Smooth muscle cell (in vitro differentiated cells): Measurements from ENCODE around the gene C1QTNF7. TPM values are rescaled to one million over a fixed set of nuclear protein-coding genes. Genes with fewer than 3 reads are reported as not detected.

Experiments
- DNase-seq: peaks from one replicate; lab custom pipeline; 2025; ENCODE audit not compliant: unreplicated experiment; lab: John Stamatoyannopoulos, UW
- H2AFZ ChIP-seq: fragments of 200-600 bp; sonication (generic); 2 replicates; pipeline ENCODE4 v1.6.0; 2016; ENCODE audit warnings: antibody characterized with exemption, low read depth, mild to moderate bottlenecking
- H3F3A ChIP-seq: fragments of 200-600 bp; sonication (generic); 2 replicates; pipeline ENCODE4 v1.6.0; 2017; ENCODE audit warnings: antibody characterized with exemption, low read depth
- H3K27ac ChIP-seq: fragments of 200-600 bp; sonication (generic); 2 replicates; pipeline ENCODE4 v1.5.1; 2016; ENCODE audit warnings: low read depth, mild to moderate bottlenecking
- H3K27me3 ChIP-seq: fragments of 200-600 bp; sonication (generic); 2 replicates; pipeline ENCODE4 v1.6.1; 2016; ENCODE audit warnings: low read depth, mild to moderate bottlenecking
- H3K36me3 ChIP-seq: fragments of 200-600 bp; sonication (generic); 2 replicates; pipeline ENCODE4 v1.5.1; 2016; ENCODE audit warnings: low read depth
- H3K4me1 ChIP-seq: fragments of 200-600 bp; sonication (generic); 2 replicates; pipeline ENCODE4 v1.5.1; 2016; ENCODE audit warnings: low read depth
- H3K4me2 ChIP-seq: fragments of 200-600 bp; sonication (generic); 2 replicates; pipeline ENCODE4 v1.6.0; 2016; ENCODE audit warnings: mild to moderate bottlenecking
- H3K4me3 ChIP-seq: fragments of 200-600 bp; sonication (generic); 2 replicates; pipeline ENCODE4 v1.5.1; 2016; ENCODE audit warnings: mild to moderate bottlenecking
- H3K79me2 ChIP-seq: fragments of 200-600 bp; sonication (generic); 2 replicates; pipeline ENCODE4 v1.6.0; 2016; ENCODE audit warnings: low read depth, mild to moderate bottlenecking
- H3K9ac ChIP-seq: fragments of 200-600 bp; sonication (generic); 2 replicates; pipeline ENCODE4 v1.6.0; 2016; ENCODE audit warnings: low read depth
- H3K9me3 ChIP-seq: fragments of 200-600 bp; sonication (generic); replicated peaks from 2 replicates; pipeline ENCODE4 v1.5.1; 2016; ENCODE audit warnings: low read depth
- H4K20me1 ChIP-seq: fragments of 200-600 bp; sonication (generic); 2 replicates; pipeline ENCODE4 v1.6.0; 2016; ENCODE audit warnings: low read depth
- CTCF ChIP-seq: fragments of 200-600 bp; sonication (generic); IDR thresholded peaks from 2 replicates; pipeline ENCODE4 v1.5.1; 2017; ENCODE audit warnings: borderline replicate concordance, mild to moderate bottlenecking, antibody characterized with exemption; ENCODE audit not compliant: insufficient read depth, poor library complexity, severe bottlenecking
- WGBS: methylation state at CpG from one replicate; pipeline ENCODE4 v1.1.7; 2016; ENCODE audit warnings: low lambda C conversion rate; 5-methylcytosine and 5-hydroxymethylcytosine counted together
- polyA plus RNA-seq: library from polyadenylated mRNA; unstranded; fragments of >200 nt; fragmentation: Nextera tagmentation; extraction: Ambion mirVana; gene quantifications from 2 replicates; pipeline ENCODE4 v1.2.1, GENCODE V29; 2016
- total RNA-seq: library from RNA; depleted of rRNA; stranded (reverse); fragments of >200 nt; gene quantifications from 2 replicates; pipeline ENCODE4 v1.2.3, GENCODE V29; 2014

C1QTNF7 gene
- total and polyA plus RNA-seq, 2 experiments from 2014 or later, result 2.3 to 5.3 TPM

- DNase-seq, result no peak
- peaks cover 8% of the 10 kb centered on the region for H3K4me1 ChIP-seq
- no peak for TF ChIP-seq CTCF
- H3K4me3 ChIP-seq, result no peak overlapping the region
- no peak overlapping the region for H3K4me2 ChIP-seq
- H3K27me3 ChIP-seq, result no peaks in the 10 kb centered on the region
- H3K36me3 ChIP-seq, result no peaks in the 10 kb centered on the region
- WGBS, result 58% methylated on average over 5 of the region's 5 CpGs
- no peaks in the 10 kb centered on the region for H4K20me1 ChIP-seq
- H3K27ac ChIP-seq, result no peak overlapping the region
- no peak overlapping the region for H2AFZ ChIP-seq
- H3K79me2 ChIP-seq, result no peaks in the 10 kb centered on the region
- no peak overlapping the region for H3K9ac ChIP-seq
- no peaks in the 10 kb centered on the region for H3K9me3 ChIP-seq
- no peaks in the 10 kb centered on the region for H3F3A ChIP-seq
Observed at GRCh38 chr4:15478724-15479088, 50.9 kb downstream of the C1QTNF7 start.

- no peaks in the 10 kb centered on the region for H4K20me1 ChIP-seq
- H3K79me2 ChIP-seq, result no peaks in the 10 kb centered on the region
- WGBS, result 4% methylated on average over 11 of the region's 11 CpGs
Observed at GRCh38 chr4:15479089-15479912, 51.5 kb downstream of the C1QTNF7 start.

GRCh38 chr4:15479913-15480185, 52.0 kb downstream of the C1QTNF7 start:
- peaks cover 8% of the 10 kb centered on the region for H3K4me1 ChIP-seq
- DNase-seq, result no peak
- H3K79me2 ChIP-seq, result no peaks in the 10 kb centered on the region
- no peaks in the 10 kb centered on the region for H4K20me1 ChIP-seq
- H3K9ac ChIP-seq, result no peak overlapping the region
- peak overlapping the region; percentile 89 for H3K4me2 ChIP-seq
- H3K27ac ChIP-seq, result peak overlapping the region; percentile 74
- H2AFZ ChIP-seq, result peak overlapping the region; percentile 94
- no peaks in the 10 kb centered on the region for H3F3A ChIP-seq
- 18% methylated on average over 3 of the region's 3 CpGs for WGBS
- TF ChIP-seq CTCF, result no peak
- H3K36me3 ChIP-seq, result no peaks in the 10 kb centered on the region
- H3K9me3 ChIP-seq, result no peaks in the 10 kb centered on the region
- H3K27me3 ChIP-seq, result no peaks in the 10 kb centered on the region
- H3K4me3 ChIP-seq, result peak overlapping the region; percentile 74

More at GRCh38 chr4:15479089-15479912, 51.5 kb downstream of the C1QTNF7 start:
- H3K27ac ChIP-seq, result peak overlapping the region; percentile 74
- H3K4me1 ChIP-seq, result peaks cover 8% of the 10 kb centered on the region
- H3K4me2 ChIP-seq, result peak overlapping the region; percentile 89
- H3K9ac ChIP-seq, result peak overlapping the region; percentile 80
- no peaks in the 10 kb centered on the region for H3K27me3 ChIP-seq
- peak overlapping the region; percentile 74 for H3K4me3 ChIP-seq
- peak; percentile 71 for TF ChIP-seq CTCF
- peak overlapping the region; percentile 94 for H2AFZ ChIP-seq
- no peaks in the 10 kb centered on the region for H3K9me3 ChIP-seq
- no peaks in the 10 kb centered on the region for H3K36me3 ChIP-seq
- H3F3A ChIP-seq, result no peaks in the 10 kb centered on the region
- DNase-seq, result peak; percentile 42
